HG02759 (cell line): ENCODE measurements around the gene PIGK.

Experiments used
- ATAC-seq: cut with Tn5 transposase; IDR thresholded peaks from one replicate; pipeline ENCODE4 v1.9.1; 2021; ENCODE audit warnings: mild to moderate bottlenecking, moderate library complexity; ENCODE audit not compliant: unreplicated experiment

Gene PIGK

GRCh38 chr1:77103486-77103885 lies 115.7 kb downstream of the PIGK start:
- no peak for ATAC-seq

GRCh38 chr1:77100875-77101274 lies 118.4 kb downstream of the PIGK start:
- ATAC-seq = no peak

DNA sequence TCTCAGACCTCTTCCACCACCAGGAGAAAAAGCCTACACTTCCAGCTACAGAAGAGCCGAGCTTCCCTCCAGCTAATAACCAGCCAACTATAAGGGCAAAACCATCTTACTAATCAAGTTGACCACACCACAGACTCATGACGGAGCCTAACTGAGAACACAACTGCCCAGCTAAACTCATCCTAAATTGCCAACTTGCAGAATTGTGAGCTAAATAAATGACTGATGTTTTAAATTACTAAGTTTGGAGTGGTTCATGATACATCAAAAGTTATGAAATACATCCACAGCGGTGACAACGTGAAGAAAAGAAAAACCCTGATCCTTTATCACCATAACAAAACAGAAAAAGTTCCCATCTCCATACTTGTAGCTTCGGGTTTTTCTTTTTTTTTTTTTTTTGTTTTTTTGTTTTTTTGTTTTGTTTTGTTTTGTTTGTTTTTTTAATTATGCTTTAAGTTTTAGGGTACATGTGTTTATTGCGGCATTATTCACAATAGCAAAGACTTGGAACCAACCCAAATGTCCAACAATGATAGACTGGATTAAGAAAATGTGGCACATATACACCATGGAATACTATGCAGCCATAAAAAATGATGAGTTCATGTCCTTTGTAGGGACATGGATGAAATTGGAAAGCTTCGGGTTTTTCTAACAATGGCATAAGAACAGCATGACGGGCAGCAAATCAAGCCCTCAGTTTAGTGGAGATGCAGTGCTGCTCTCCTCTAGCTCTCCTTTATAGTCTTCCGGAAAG lies 122.6 kb downstream of the PIGK start:
- ATAC-seq = no peak

DNA sequence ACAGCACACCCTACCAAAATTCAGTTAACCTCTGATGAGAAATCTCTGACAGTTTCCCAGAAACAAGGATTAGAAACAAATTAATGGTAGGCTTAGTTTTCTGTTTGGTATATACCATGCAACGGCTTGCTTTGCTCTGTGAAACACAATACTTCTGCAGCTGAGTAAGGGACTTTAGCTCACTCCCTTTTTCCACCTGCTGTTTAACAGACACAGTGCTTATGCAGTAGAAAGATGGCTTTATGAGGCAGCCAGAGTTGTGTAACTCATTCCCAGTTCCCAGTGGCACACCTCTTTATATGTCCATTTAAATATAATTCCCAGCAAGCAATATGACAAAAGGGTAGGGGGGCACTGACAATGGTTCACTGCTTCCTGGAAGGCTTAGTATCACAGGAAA lies 124.0 kb downstream of the PIGK start:
- no peak for ATAC-seq

DNA sequence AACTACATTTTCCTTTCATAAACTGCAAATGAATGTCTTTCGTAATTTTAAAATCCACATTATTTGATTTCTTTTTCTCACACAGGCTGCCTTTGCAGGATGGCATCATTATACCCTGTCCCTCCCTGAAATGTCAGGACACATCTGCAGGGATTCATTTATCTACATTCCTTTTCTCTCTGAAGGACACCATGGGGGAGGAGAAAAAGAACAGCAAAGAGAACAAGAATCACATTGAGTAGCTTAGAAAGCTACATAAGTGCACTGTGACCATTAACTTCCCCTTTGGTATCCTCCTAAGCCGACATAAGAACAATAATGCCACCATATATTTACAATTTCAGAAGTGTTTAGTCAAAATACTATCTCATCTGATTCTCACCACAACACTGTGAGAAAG lies 129.5 kb downstream of the PIGK start:
- no peak for ATAC-seq

DNA sequence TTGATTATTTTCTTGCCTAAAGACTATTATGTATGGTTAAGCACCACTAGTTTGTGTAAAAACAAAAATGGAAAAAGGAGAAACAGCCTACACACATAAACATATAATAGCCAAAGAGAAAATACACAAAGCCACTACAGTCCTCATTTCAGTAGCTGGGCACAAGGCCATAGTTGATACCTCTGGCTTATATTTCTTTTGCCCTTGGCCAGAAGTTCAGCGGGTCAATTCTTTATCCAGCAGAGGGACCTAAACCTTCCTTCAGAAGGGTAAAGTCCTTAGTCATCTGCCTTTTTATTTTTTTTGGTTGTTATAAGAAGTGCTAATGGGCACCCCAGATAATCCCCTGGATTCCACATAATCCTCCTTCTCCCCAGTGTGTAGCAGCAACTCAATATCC lies 134.1 kb downstream of the PIGK start:
- ATAC-seq = no peak

- ATAC-seq = no peak
These were observed 134.8 kb downstream of the PIGK start for GRCh38 chr1:77084457-77084856.

GRCh38 chr1:77081834-77082233 lies 137.4 kb downstream of the PIGK start:
- ATAC-seq = no peak

- no peak for ATAC-seq
These were observed 142.5 kb downstream of the PIGK start for GRCh38 chr1:77076759-77077158.

DNA sequence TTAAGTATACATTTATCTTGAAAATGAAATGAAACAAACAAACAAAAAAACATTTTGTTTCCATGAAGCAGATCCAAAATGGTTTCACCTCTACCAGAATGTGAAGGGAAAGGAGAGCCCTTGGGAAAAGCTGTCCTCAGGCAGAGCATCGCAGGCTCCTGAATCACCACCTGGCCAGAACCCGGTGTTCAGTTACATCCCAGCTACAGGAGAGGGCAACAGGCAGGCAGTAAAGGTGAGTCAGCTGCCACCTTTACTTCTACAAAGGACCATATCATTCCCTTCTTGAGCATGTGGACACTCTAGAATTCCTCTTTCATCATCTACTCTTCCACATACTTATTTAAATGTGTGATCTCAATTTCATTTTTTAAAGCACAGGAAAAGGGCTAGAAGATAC lies 151.2 kb downstream of the PIGK start:
- ATAC-seq = no peak

- no peak for ATAC-seq
These were observed 153.4 kb downstream of the PIGK start for GRCh38 chr1:77065693-77066342.

DNA sequence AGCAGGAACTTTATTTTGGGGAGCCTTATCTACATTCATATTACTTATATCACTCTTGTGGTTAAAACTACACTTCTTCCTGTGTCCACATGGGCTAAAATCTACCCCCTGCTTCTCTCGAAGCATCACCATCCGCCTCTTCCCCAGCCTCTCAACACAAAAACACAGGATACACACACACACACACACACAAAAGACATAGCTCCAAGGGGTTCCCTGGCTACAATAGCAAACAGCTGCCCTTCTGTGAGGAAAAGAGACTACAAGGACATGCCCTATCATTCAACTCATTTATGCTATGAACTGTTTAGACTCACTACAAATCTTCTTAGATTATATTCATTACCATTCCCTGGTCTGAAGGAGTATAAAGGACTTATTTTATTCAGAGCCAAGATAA lies 155.0 kb downstream of the PIGK start:
- no peak for ATAC-seq

DNA sequence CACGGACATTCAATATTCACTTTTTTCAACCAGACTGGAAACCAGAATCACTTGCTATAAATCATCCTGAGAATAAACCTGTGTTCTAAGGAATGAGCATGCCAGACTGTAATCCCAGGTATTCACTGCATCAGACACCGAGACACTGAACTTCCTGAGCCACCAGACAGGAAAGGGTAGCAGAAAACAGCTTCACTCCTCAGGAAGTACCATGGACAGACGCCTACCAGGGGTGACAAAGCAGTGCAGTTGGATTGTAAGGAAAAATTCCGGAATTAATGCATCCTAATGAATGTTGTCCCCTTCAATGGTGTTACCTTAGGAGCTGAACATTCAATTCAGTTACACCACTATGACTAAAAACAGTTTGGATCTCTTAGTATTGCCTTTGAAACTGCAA lies 156.1 kb downstream of the PIGK start:
- ATAC-seq = no peak

GRCh38 chr1:77061162-77061561 lies 158.1 kb downstream of the PIGK start:
- no peak for ATAC-seq

- ATAC-seq = no peak
These were observed 159.2 kb downstream of the PIGK start for GRCh38 chr1:77060000-77060399.

- no peak for ATAC-seq
These were observed 161.1 kb downstream of the PIGK start for GRCh38 chr1:77057994-77058585.

DNA sequence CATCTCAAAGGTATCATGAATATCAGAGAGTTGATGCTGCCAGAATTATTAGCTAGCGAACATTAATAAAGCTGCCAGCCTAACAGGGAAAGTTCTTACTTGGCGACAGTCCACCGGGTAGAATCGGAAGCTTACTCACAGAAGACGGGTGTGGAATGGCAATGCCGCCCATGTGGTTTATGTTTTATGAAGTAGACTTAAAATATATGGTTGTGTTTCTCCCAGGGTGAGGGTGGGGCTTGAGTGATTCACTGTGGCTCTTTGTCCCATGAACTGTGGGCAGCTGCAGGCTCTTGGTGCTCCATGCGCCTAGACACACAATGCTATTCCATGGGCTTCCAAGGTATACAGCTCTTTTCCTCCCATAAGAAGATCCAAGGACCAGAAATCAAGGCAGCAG lies 162.7 kb downstream of the PIGK start:
- ATAC-seq = no peak

DNA sequence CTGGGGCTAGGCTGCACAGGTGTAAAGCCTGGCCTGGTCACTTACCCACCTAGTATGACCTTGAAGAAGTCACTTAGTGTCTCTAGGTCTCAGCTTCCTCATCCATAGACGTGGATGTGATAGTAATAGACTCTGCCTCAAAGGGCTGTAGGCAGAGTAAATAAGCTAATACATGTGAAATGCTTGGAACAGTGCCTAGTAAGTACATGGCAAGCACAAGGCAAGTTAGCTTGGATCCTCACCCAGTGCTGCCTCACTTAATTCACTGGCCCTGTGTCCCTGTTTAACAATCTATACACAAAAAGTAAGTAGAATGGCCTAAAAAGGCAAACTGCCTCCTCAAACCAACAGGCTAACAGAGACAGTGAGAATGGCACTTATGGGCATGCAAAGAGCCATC lies 167.8 kb downstream of the PIGK start:
- ATAC-seq = no peak

DNA sequence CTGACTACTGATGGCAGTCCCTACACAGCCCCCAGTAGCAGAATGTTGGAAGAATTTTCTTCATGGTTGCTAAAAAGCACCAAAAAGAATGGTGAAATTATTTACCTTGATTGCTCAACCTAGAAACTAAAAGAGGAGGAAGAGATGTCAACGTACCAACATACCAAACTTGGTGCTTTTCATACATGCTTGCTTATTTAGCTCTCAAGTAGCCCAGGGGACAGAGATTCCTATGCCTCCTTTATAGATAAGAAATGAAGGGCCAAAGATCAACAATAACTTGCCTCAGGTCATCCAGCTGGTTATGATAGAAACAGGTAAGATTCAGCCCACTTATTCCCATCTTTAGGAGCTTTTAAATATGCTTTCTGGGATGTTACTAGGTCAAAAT lies 170.6 kb downstream of the PIGK start:
- ATAC-seq = no peak

- no peak for ATAC-seq
These were observed 171.1 kb downstream of the PIGK start for GRCh38 chr1:77047978-77048614.

DNA sequence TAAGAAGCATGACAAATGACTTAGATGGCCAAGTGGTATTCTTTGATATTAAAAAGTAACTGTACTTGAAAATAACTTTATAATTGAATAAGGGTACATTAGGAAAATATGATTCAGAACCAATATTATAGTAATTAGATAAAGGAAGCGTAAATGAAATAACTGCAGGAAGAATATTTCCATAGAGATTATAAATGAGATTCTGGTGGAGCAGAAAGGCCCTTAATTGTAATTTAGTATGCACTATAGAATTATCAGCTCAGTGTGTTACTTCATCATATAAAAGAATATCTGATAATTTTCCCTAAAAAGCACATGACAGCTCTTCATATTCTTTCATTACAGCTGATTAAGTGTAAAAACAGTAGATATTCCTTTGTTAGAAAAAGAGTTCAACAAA lies 171.7 kb downstream of the PIGK start:
- no peak for ATAC-seq
